Activated CD4-positive, alpha-beta T cell treated with anti-CD3 and anti-CD28 coated beads, Interleukin-2, Interleukin-6, amounts not matched to agents 100 ng/mL and 50 ng/mL, durations not matched to agents 16 hours and 8 hours (primary cell): ENCODE results near the gene DEFB108B.
"Not testable (repeated sequence)": the region's sequence is repeated elsewhere in the genome, so short reads cannot be mapped to it uniquely, and the experiment has no call there.

Source experiments
- DNase-seq: peaks from one replicate; pipeline ENCODE4 v3.0.0-alpha.2; 2020

DEFB108B gene

GRCh38 chr11:71832811-71833210 is at the start of gene DEFB108B:
TSS of gene DEFB108B (plus strand) at chr11:71833200. CDS start at chr11:71833200, 0 bp downstream.
- not testable (repeated sequence) for DNase-seq

- DNase-seq: not testable (repeated sequence)
Measured at GRCh38 chr11:71786114-71786847, 46.7 kb upstream of the DEFB108B start.

- DNase-seq: peak; percentile 99
Measured at GRCh38 chr11:71786848-71787097, 46.2 kb upstream of the DEFB108B start.

- DNase-seq: peak; percentile 90
Measured at GRCh38 chr11:71787098-71787823, 45.7 kb upstream of the DEFB108B start.

GRCh38 chr11:71787824-71788454 is 45.1 kb upstream of the DEFB108B start:
- peak; percentile 11 for DNase-seq

GRCh38 chr11:71789444-71790196 is 43.4 kb upstream of the DEFB108B start:
- DNase-seq: not testable (repeated sequence)

- not testable (repeated sequence) for DNase-seq
Measured at GRCh38 chr11:71791111-71791510, 41.9 kb upstream of the DEFB108B start.

GRCh38 chr11:71792621-71793235 is 40.3 kb upstream of the DEFB108B start:
- DNase-seq: peak; percentile 74

- not testable (repeated sequence) for DNase-seq
Measured at GRCh38 chr11:71794386-71795040, 38.5 kb upstream of the DEFB108B start.

GRCh38 chr11:71795236-71795635 is 37.8 kb upstream of the DEFB108B start:
- not testable (repeated sequence) for DNase-seq

- not testable (repeated sequence) for DNase-seq
Measured at GRCh38 chr11:71796016-71796415, 37.0 kb upstream of the DEFB108B start.

- not testable (repeated sequence) for DNase-seq
Measured at GRCh38 chr11:71796781-71797180, 36.2 kb upstream of the DEFB108B start.

- DNase-seq: not testable (repeated sequence)
Measured at GRCh38 chr11:71799556-71800128, 33.4 kb upstream of the DEFB108B start.

GRCh38 chr11:71800335-71800953 is 32.6 kb upstream of the DEFB108B start:
- peak; percentile 90 for DNase-seq

GRCh38 chr11:71801026-71801425 is 32.0 kb upstream of the DEFB108B start:
- not testable (repeated sequence) for DNase-seq

GRCh38 chr11:71802874-71803273 is 30.1 kb upstream of the DEFB108B start:
- not testable (repeated sequence) for DNase-seq

GRCh38 chr11:71804158-71804947 is 28.6 kb upstream of the DEFB108B start:
- DNase-seq: not testable (repeated sequence)

GRCh38 chr11:71812529-71812928 is 20.5 kb upstream of the DEFB108B start:
- DNase-seq: not testable (repeated sequence)

GRCh38 chr11:71813481-71814355 is 19.3 kb upstream of the DEFB108B start:
- peak; percentile 86 for DNase-seq
